Common myeloid progenitor, CD34-positive (primary cell): ENCODE measurements around the gene TBC1D8.
A peak's percentile ranks its signal among the peaks of the same experiment; 100 is the strongest.

Experiments
- CTCF ChIA-PET: fragments of 350-600 bp; sonication (Branson Sonifier 250); formaldehyde crosslinking; loops from one replicate; lab custom pipeline; 2021; ENCODE audit warnings: antibody characterized with exemption; lab: Charles Lee
- POLR2A ChIA-PET: fragments of 350-600 bp; sonication (Branson Sonifier 250); formaldehyde crosslinking; loops from one replicate; lab custom pipeline; 2021; ENCODE audit warnings: antibody characterized with exemption; lab: Charles Lee
- DNase-seq, 3 donors: peaks; one replicate each; pipeline versions ENCODE4 v3.0.0 to v3.0.0-alpha.2; 2013
- H3K27ac ChIP-seq, 2 experiments: 1 replicate in 1 of 2; 2 replicates in 1 of 2; pipeline ENCODE4 v1.7.0; 2013; ENCODE audit warnings: inconsistent platforms in 2 of 2, low read length in 2 of 2, mild to moderate bottlenecking in 2 of 2, low read depth in 1 of 2, moderate library complexity in 1 of 2; ENCODE audit not compliant: severe bottlenecking in 2 of 2, insufficient read depth in 1 of 2, poor library complexity in 1 of 2
- H3K27me3 ChIP-seq, 5 experiments: replicated peaks in 2 of 5; 1 replicate in 3 of 5; 2 replicates in 2 of 5; pipeline versions ENCODE4 v1.6.1 to v1.7.0; 2013; ENCODE audit warnings: low read length in 4 of 5, mild to moderate bottlenecking in 2 of 5, moderate library complexity in 2 of 5, inconsistent platforms in 1 of 5; ENCODE audit not compliant: insufficient read depth in 5 of 5, control insufficient read depth in 4 of 5
- H3K36me3 ChIP-seq, 4 experiments: 1 replicate in 2 of 4; 2 replicates in 2 of 4; pipeline versions ENCODE4 v1.6.1 to v1.7.0; 2013; ENCODE audit warnings: low read length in 3 of 4, control low read depth in 1 of 4, mild to moderate bottlenecking in 1 of 4; ENCODE audit not compliant: control insufficient read depth in 4 of 4, insufficient read depth in 4 of 4
- H3K4me1 ChIP-seq, 4 experiments: 1 replicate in 3 of 4; 2 replicates in 1 of 4; pipeline versions ENCODE4 v1.6.1 to v1.7.1; 2013; ENCODE audit warnings: low read length in 3 of 4, mild to moderate bottlenecking in 3 of 4, control low read depth in 1 of 4, inconsistent platforms in 1 of 4, moderate library complexity in 1 of 4; ENCODE audit not compliant: control insufficient read depth in 4 of 4, insufficient read depth in 4 of 4; ENCODE audit errors: control extremely low read depth in 1 of 4
- H3K4me3 ChIP-seq, 7 experiments: 1 replicate in 4 of 7; 2 replicates in 3 of 7; pipeline versions ENCODE4 v1.5.1 to v1.7.0; 2013; ENCODE audit warnings: mild to moderate bottlenecking in 7 of 7, low read length in 6 of 7, moderate library complexity in 6 of 7, inconsistent platforms in 2 of 7, low read depth in 2 of 7, control low read depth in 1 of 7; ENCODE audit not compliant: insufficient read depth in 4 of 7, control insufficient read depth in 1 of 7; ENCODE audit errors: extremely low read depth in 1 of 7
- H3K9me3 ChIP-seq, 5 experiments: 1 replicate in 4 of 5; 2 replicates in 1 of 5; pipeline versions ENCODE4 v1.6.1 to v1.7.1; 2013; ENCODE audit warnings: low read length in 4 of 5, mild to moderate bottlenecking in 2 of 5, inconsistent platforms in 1 of 5, low read depth in 1 of 5, moderate library complexity in 1 of 5; ENCODE audit not compliant: control insufficient read depth in 4 of 5, insufficient read depth in 2 of 5; ENCODE audit errors: control extremely low read depth in 1 of 5
- WGBS: methylation state at CpG from one replicate; pipeline ENCODE4 v1.1.5; 2013; ENCODE audit not compliant: insufficient coverage; 5-methylcytosine and 5-hydroxymethylcytosine counted together

TBC1D8 gene

DNA sequence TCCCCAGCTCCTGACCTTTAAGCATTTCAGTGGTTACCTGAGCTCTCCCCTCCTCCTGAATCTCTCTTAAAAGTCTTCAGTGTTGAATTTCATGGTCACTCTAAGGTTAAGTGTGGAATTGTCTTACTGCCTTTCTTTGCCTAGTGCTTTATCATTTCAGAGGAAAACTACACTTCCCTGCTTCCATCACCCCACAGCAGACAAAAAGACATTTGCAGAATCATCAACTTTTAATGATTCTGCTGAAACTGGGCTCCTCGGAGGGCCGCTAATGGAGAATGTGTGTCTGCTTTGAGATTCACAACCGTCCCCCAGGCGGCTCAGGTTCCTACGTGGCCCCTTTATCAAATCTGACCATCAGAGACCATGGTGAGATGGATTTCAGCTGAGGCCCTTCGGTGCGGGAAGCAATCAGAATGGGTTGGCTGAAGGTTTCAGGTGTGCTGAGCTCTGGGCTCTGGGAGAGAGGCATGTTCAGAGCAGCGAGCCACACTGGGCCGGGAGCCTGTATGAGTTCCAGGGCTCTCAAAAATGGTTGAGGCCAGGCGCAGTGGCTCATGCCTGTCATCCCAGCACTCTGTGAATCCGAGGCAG, 41.9 kb upstream of the TBC1D8 start:
- H3K27ac ChIP-seq = no peak overlapping the region
- H3K4me1 ChIP-seq = peaks cover 0 to 11% (median 4%) of the 10 kb centered on the region in 4 experiments
- ChIA-PET CTCF (no interaction called here), POLR2A (no interaction called here)
- no peaks in the 10 kb centered on the region for H3K27me3 ChIP-seq
- no peak for DNase-seq
- no peak overlapping the region for H3K4me3 ChIP-seq
- H3K9me3 ChIP-seq = peaks cover 0 to 7% (median 4%) of the 10 kb centered on the region in 5 experiments
- no peaks in the 10 kb centered on the region for H3K36me3 ChIP-seq
- 98% methylated on average over 9 of the region's 11 CpGs for WGBS

- peak in 2 of 3 donors; percentile 32 to 37 for DNase-seq
- H3K9me3 ChIP-seq = peaks cover 0 to 16% (median 4%) of the 10 kb centered on the region in 5 experiments
- no peaks in the 10 kb centered on the region for H3K27me3 ChIP-seq
- no peak overlapping the region for H3K4me3 ChIP-seq
- H3K36me3 ChIP-seq = no peaks in the 10 kb centered on the region
- ChIA-PET CTCF (interaction anchor here (1.2 kb wide), 1 partner anchor 27 kb away, joined by 3 read pairs; no protein-coding TSS in a partner anchor), POLR2A (no interaction called here)
- no peak overlapping the region for H3K27ac ChIP-seq
- WGBS = 43% methylated on average over 6 of the region's 9 CpGs
- H3K4me1 ChIP-seq = peaks cover 0 to 6% (median 3%) of the 10 kb centered on the region in 4 experiments
Measured at GRCh38 chr2:101190747-101191516, 39.8 kb upstream of the TBC1D8 start.

DNA sequence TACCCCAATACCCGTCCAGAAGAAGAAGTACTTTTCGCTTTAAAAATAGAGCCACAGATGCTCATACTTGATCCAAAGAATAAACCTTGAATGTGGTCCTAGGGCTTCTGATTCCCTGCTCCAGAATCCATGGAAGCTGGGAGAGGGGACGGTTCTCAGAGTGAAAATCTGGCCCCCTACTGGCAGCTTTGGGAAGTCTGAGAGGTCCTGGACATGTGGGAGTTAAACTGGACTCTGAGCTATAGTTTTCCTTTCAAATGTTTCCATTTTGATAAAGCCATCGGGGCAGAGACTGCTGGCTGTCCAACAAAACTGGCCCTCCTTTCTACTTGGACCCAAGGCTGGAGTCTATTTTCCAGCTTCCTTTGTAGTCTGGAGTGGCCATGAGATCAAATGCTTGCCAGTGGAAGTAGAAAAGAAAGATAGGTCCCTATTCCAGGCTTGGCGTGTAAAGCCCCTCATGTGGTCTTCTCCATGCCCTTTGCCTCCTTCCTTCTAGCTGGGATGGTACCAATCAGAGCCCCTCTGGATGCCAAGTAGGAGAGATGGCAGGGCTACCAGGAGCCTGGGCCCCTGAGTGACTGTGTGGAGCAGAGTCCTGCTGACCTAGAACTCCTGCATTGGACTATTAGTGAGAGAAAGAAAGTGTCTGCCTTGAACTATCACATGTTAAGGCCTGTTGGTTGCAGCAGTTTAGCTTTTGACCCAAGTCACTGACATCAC, 37.7 kb upstream of the TBC1D8 start:
- H3K4me3 ChIP-seq = no peak overlapping the region
- H3K4me1 ChIP-seq = peaks cover 0 to 6% (median 3%) of the 10 kb centered on the region in 4 experiments
- WGBS = 100% methylated on average over 4 of the region's 5 CpGs
- DNase-seq = no peak
- H3K9me3 ChIP-seq = peaks cover 0 to 16% (median 4%) of the 10 kb centered on the region in 5 experiments
- no peak overlapping the region for H3K27ac ChIP-seq
- ChIA-PET CTCF (interaction anchor here (0.9 to 2.2 kb wide), 6 partner anchors 8 to 151 kb away, joined by 3 to 6 read pairs (median 4); no protein-coding TSS in a partner anchor), POLR2A (no interaction called here)
- no peaks in the 10 kb centered on the region for H3K27me3 ChIP-seq
- no peaks in the 10 kb centered on the region for H3K36me3 ChIP-seq

DNA sequence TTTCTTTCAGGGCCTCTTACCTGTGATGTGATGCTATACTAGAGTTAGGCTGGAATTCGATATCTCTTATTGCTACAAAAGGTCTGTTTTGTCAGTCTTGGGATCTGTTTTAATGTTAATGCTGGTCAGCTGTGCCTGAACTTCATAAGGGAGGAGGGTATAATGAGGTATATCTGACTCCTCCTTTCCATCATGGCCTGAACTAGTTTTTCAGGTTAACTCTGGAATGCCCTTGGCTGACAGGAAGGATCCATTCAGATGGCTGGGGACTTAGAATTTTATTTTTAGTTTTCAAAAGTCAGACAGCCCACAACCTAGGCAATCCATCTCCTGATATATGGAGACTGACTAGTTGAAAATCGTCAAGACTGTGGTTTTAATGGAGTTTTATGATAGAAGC, 35.9 kb upstream of the TBC1D8 start:
- peaks cover 0 to 6% (median 3%) of the 10 kb centered on the region in 4 experiments for H3K4me1 ChIP-seq
- ChIA-PET CTCF (no interaction called here), POLR2A (no interaction called here)
- no peaks in the 10 kb centered on the region for H3K36me3 ChIP-seq
- H3K27me3 ChIP-seq = no peaks in the 10 kb centered on the region
- DNase-seq = no peak
- no CpG with 5 or more reads among the region's 2 CpGs for WGBS
- H3K27ac ChIP-seq = no peak overlapping the region
- no peak overlapping the region for H3K4me3 ChIP-seq
- H3K9me3 ChIP-seq = peaks cover 0 to 16% (median 4%) of the 10 kb centered on the region in 5 experiments

GRCh38 chr2:101185656-101186055, 34.5 kb upstream of the TBC1D8 start:
- peaks cover 0 to under 1% (median 0%) of the 10 kb centered on the region in 4 experiments for H3K4me1 ChIP-seq
- ChIA-PET CTCF (interaction anchor here (1.3 kb wide), 2 partner anchors 11 to 17 kb away, joined by 3 to 4 read pairs; no protein-coding TSS in a partner anchor), POLR2A (no interaction called here)
- no peak overlapping the region for H3K4me3 ChIP-seq
- WGBS = 94% methylated on average over 3 of the region's 3 CpGs
- no peak for DNase-seq
- H3K27me3 ChIP-seq = no peaks in the 10 kb centered on the region
- no peaks in the 10 kb centered on the region for H3K36me3 ChIP-seq
- peaks cover 0 to 16% (median 4%) of the 10 kb centered on the region in 5 experiments for H3K9me3 ChIP-seq
- no peak overlapping the region for H3K27ac ChIP-seq

DNA sequence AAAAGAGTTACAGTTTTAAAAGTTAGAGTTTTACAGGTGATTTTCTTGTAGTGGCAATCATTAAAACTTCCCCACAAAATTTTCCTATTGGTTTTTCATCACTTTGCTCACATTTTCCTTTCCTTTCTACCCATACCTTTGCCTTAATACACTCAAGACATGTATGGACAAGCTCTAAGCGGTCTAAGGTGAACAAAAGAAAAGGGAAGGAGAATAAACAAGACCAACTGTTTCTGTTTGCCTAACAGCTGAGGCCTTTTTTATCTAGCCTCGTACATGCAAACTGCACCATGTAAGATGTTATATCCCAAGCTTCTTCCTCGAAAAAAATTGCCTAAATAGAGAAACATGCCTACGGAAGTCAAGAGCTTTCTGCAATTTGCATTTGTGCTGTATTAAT, 33.9 kb upstream of the TBC1D8 start:
- Histone ChIP-seq H3K27me3 (no peaks in the 10 kb centered on the region), H3K4me3 (no peak overlapping the region), H3K9me3 (peaks cover 0 to 16% (median 4%) of the 10 kb centered on the region in 5 experiments), H3K4me1 (no peaks in the 10 kb centered on the region), H3K36me3 (no peaks in the 10 kb centered on the region), H3K27ac (no peak overlapping the region)
- ChIA-PET CTCF (interaction anchor here (0.6 to 1.3 kb wide), 4 partner anchors 12 to 61 kb away, joined by 3 to 4 read pairs (median 4); no protein-coding TSS in a partner anchor), POLR2A (no interaction called here)
- no peak for DNase-seq
- 100% methylated on average over 3 of the region's 4 CpGs for WGBS
